ENCODE measurements around the gene CLEC18A. TPM values are rescaled to one million over a fixed set of nuclear protein-coding genes. Genes with fewer than 3 reads are reported as not detected.

The CLEC18A gene
- total and polyA plus RNA-seq, 2 of the 4 experiments (the other 2 are of a cell fraction): under 0.01 TPM; not detected in 1

DNA sequence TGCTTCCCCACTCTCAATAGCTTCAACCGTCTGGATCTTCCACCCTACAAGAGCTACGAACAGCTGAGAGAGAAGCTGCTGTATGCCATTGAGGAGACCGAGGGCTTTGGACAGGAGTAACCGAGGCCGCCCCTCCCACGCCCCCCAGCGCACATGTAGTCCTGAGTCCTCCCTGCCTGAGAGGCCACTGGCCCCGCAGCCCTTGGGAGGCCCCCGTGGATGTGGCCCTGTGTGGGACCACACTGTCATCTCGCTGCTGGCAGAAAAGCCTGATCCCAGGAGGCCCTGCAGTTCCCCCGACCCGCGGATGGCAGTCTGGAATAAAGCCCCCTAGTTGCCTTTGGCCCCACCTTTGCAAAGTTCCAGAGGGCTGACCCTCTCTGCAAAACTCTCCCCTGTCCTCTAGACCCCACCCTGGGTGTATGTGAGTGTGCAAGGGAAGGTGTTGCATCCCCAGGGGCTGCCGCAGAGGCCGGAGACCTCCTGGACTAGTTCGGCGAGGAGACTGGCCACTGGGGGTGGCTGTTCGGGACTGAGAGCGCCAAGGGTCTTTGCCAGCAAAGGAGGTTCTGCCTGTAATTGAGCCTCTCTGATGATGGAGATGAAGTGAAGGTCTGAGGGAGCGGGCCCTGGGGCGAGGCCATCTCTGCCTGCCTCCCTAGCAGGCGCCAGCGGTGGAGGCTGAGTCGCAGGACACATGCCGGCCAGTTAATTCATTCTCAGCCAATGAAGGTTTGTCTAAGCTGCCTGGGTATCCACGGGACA lies 11.1 kb upstream of the CLEC18A start:
- peak overlapping the region; percentile 42 for H2AK9ac ChIP-seq (replicated peaks; ENCODE audit: low read depth, low read length, poor library complexity)
- H4K5ac ChIP-seq (ENCODE audit: low read depth, low read length): no peak overlapping the region
- no peaks in the 10 kb centered on the region for H3K79me1 ChIP-seq (ENCODE audit: low read depth in 1 of 2, low read length in 2 of 2)
- H3K4me1 ChIP-seq (ENCODE audit: control insufficient read depth, insufficient read depth, low read length): no peaks in the 10 kb centered on the region
- H2AFZ ChIP-seq (replicated peaks; ENCODE audit: low read length, poor library complexity): no peak overlapping the region
- H3K27me3 ChIP-seq (ENCODE audit: control insufficient read depth, insufficient read depth, low read length): no peaks in the 10 kb centered on the region
- no peak overlapping the region for H3K18ac ChIP-seq (ENCODE audit: low read depth, low read length)
- H4K20me1 ChIP-seq (ENCODE audit: insufficient read depth, low read length): no peaks in the 10 kb centered on the region
- intact Hi-C loops (cut with micrococcal nuclease): no loop called here
- H3K9me3 ChIP-seq (ENCODE audit: control insufficient read depth, insufficient read depth, low read length): no peaks in the 10 kb centered on the region
- DNase-seq (no peak), ATAC-seq (ENCODE audit: low read depth) (no peak)
- TF ChIP-seq NFE2L2 (IDR thresholded peaks at IDR 0.05; ENCODE audit: low read depth, low read length): no peak
- TF ChIP-seq MAFK (IDR thresholded peaks at IDR 0.05; ENCODE audit: low read depth, low read length): no peak
- TF ChIP-seq CEBPB (IDR thresholded peaks at IDR 0.05; ENCODE audit: low read depth, low read length): no peak
- TF ChIP-seq BHLHE40 (IDR thresholded peaks at IDR 0.05; ENCODE audit: low read depth, low read length): no peak
- no peak for TF ChIP-seq MAZ (IDR thresholded peaks at IDR 0.05; ENCODE audit: borderline replicate concordance, low read depth, low read length)
- TF ChIP-seq RAD21 (IDR thresholded peaks at IDR 0.05; ENCODE audit: low read length): no peak
- TF ChIP-seq POLR2A (IDR thresholded peaks at IDR 0.05; ENCODE audit: low read depth, low read length): no peak
- no peak for TF ChIP-seq MXI1 (IDR thresholded peaks at IDR 0.05; ENCODE audit: borderline replicate concordance, low read depth, low read length)
- TF ChIP-seq, protein P1, sequence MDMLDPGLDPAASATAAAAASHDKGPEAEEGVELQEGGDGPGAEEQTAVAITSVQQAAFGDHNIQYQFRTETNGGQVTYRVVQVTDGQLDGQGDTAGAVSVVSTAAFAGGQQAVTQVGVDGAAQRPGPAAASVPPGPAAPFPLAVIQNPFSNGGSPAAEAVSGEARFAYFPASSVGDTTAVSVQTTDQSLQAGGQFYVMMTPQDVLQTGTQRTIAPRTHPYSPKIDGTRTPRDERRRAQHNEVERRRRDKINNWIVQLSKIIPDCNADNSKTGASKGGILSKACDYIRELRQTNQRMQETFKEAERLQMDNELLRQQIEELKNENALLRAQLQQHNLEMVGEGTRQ (IDR thresholded peaks at IDR 0.05; ENCODE audit: low read depth, low read length): no peak
- no peak for TF ChIP-seq RFX5 (IDR thresholded peaks at IDR 0.05; ENCODE audit: low read depth, low read length)
- TF ChIP-seq CHD1 (IDR thresholded peaks at IDR 0.05; ENCODE audit: low read depth, low read length): no peak
- no peak for TF ChIP-seq RCOR1 (IDR thresholded peaks at IDR 0.05; ENCODE audit: insufficient replicate concordance, low read length)
- TF ChIP-seq, protein P2, sequence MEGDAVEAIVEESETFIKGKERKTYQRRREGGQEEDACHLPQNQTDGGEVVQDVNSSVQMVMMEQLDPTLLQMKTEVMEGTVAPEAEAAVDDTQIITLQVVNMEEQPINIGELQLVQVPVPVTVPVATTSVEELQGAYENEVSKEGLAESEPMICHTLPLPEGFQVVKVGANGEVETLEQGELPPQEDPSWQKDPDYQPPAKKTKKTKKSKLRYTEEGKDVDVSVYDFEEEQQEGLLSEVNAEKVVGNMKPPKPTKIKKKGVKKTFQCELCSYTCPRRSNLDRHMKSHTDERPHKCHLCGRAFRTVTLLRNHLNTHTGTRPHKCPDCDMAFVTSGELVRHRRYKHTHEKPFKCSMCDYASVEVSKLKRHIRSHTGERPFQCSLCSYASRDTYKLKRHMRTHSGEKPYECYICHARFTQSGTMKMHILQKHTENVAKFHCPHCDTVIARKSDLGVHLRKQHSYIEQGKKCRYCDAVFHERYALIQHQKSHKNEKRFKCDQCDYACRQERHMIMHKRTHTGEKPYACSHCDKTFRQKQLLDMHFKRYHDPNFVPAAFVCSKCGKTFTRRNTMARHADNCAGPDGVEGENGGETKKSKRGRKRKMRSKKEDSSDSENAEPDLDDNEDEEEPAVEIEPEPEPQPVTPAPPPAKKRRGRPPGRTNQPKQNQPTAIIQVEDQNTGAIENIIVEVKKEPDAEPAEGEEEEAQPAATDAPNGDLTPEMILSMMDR (conservative IDR thresholded peaks at IDR 0.05; ENCODE audit: low read depth, low read length): no peak
- no peak for TF ChIP-seq SMC3 (IDR thresholded peaks at IDR 0.05; ENCODE audit: low read depth, low read length)
- TF ChIP-seq FOS (IDR thresholded peaks at IDR 0.05; ENCODE audit: low read depth, low read length): no peak
- TF ChIP-seq, protein P3, sequence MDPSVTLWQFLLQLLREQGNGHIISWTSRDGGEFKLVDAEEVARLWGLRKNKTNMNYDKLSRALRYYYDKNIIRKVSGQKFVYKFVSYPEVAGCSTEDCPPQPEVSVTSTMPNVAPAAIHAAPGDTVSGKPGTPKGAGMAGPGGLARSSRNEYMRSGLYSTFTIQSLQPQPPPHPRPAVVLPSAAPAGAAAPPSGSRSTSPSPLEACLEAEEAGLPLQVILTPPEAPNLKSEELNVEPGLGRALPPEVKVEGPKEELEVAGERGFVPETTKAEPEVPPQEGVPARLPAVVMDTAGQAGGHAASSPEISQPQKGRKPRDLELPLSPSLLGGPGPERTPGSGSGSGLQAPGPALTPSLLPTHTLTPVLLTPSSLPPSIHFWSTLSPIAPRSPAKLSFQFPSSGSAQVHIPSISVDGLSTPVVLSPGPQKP (IDR thresholded peaks at IDR 0.05; ENCODE audit: borderline replicate concordance, low read depth, low read length): no peak
- no peak overlapping the region for H3K4me2 ChIP-seq (ENCODE audit: low read depth, low read length)
- H4K91ac ChIP-seq (ENCODE audit: insufficient read depth, low read depth, low read length): no peak overlapping the region
- no peak overlapping the region for H2BK15ac ChIP-seq (ENCODE audit: low read depth, low read length)
- WGBS, 2 experiments (ENCODE audit: extremely low coverage in 2 of 2, insufficient read length in 1 of 2): 98% methylated on average over 8 of the region's 26 CpGs; no CpG with 5 or more reads in 1 of the 2 experiments
- dilution Hi-C loops (cut with HindIII; ENCODE audit: low sequenced_read_pairs, unreplicated experiment): no loop called here
- in situ Hi-C loops (cut with MboI; ENCODE audit: low sequenced_read_pairs): no loop called here
- no peak overlapping the region for H2BK120ac ChIP-seq (ENCODE audit: low read depth, low read length)
- BruUV-seq (replicated peaks): no TSS peak
- H2BK5ac ChIP-seq (ENCODE audit: low read depth, low read length, poor library complexity, severe bottlenecking): no peak overlapping the region
- H3K27ac ChIP-seq (ENCODE audit: insufficient read depth, low read length): no peak overlapping the region
- ChIA-PET POLR2A (ENCODE audit: unreplicated experiment) (no interaction called here), CTCF (no interaction called here)
- no peak overlapping the region for H3K9ac ChIP-seq (ENCODE audit: low read depth, low read length)
- no peak overlapping the region for H4K8ac ChIP-seq (ENCODE audit: low read depth in 2 of 2, low read length in 2 of 2)
- H3K4me3 ChIP-seq (ENCODE audit: insufficient read depth, low read depth, low read length): no peak overlapping the region
- H3K23ac ChIP-seq (ENCODE audit: low read depth, low read length): no peak overlapping the region
- H3K9me1 ChIP-seq (ENCODE audit: insufficient read depth, low read length): 0 out of 2 replicates have a peak, but pooled peaks cover 3% of the 10 kb centered on the region
- peaks cover 40% of the 10 kb centered on the region for H3K36me3 ChIP-seq (ENCODE audit: control insufficient read depth, insufficient read depth, low read length)
- H3K4ac ChIP-seq (ENCODE audit: low read depth, low read length): no peak overlapping the region
- H3K56ac ChIP-seq (ENCODE audit: extremely low read depth, insufficient read depth, low read length): no peak overlapping the region
- H2AK5ac ChIP-seq (ENCODE audit: low read depth, low read length): no peak overlapping the region
- H3K14ac ChIP-seq (replicated peaks; ENCODE audit: low read depth, low read length): no peak overlapping the region
- no peak overlapping the region for H2BK20ac ChIP-seq (ENCODE audit: low read depth, low read length)
